HG03558 (cell line): ENCODE data around the gene GPRC5C.

Experiments used
- ATAC-seq: cut with Tn5 transposase; IDR thresholded peaks from one replicate; pipeline ENCODE4 v1.9.1; 2021; ENCODE audit warnings: moderate number of reproducible peaks; ENCODE audit not compliant: unreplicated experiment; ENCODE audit errors: extremely low read depth

GPRC5C gene

DNA sequence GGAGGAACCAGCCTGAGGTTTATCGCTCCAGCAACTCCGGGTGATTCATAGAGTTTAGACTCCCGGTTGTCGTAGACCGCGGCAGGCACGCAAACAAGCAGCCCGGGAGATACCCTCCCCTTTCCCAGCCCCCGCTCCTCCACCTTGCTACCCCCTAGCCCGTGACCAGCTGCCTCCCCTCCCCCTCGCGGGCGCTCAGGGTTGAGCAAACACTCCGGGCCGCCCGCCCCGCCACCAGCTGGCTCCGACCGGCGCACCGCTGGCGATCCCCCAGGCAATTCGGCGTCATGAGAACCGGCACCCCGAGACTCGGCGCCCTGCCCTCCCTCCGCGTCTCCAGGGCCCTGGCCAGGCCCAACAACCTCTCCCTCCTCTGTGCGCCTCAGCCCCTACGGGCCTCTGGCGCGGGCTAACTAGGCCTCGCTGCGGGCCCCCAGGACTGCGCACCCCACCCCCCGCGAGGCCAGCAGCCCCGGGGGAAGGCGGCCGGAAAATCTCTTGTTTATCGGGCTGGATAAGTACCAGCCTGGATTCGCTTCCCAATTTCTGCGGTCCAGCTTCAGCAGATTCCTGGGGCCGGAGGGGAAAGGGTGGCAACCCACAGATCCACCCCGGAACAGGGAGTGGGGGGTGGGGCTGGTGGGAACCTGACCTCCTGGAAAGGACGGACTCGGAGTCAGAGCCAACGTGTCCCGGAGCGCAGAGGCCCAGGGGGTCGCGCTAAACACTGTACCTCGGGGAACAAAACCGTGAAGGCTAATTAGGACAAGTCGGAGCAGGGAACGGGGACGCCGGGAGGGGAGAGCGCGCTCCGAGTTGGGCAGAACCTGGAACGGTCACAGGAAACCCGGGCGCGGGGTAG, 951 bp upstream of the GPRC5C start:
- no peak for ATAC-seq

DNA sequence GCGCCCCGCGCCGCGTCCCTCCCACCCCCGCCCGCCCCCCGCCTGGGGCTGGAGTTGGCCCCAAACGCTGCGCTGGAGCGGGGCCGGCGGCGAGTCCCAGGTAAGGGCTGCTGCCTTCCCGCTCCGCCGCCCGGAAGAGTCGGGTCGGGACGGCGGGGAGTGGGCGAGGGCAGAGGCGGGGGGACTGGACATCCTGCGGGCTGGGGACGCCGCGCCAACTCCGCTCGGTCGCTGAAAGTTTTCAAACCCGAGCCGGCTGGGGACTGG, 469 bp downstream of the GPRC5C start:
- ATAC-seq: no peak

DNA sequence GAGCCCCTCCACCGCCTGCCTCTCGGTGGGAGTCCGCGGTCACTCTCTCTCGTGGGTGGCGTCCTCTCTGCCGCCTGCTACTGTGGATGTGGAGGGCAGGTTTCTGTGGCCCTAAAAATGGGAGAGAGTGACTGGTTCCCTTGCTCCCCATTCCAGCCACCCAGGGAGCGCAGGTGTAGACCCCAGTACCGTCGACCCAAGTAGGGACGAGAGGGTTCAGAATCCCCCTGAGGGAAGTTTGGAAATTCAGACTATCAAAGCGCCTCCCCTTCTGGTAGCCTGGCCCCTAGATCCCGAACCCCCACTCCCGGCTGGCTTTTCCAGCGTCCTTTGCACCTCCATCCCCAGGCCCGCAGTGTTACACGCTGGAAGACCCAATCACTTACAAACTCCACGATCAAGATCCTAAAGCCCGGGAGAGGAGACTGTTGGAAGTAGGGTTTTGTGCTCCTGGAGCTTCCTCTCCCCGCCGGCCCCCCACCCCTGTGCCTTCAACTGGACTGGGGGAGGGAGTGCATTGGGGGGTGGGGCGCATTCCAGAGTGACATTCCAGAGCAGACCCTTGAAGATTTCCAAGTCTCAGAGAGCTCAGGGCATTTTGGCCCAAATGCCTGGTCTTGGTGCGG, 991 bp downstream of the GPRC5C start:
- ATAC-seq: no peak

GRCh38 chr17:74433421-74434121, 1.7 kb downstream of the GPRC5C start:
- no peak for ATAC-seq

DNA sequence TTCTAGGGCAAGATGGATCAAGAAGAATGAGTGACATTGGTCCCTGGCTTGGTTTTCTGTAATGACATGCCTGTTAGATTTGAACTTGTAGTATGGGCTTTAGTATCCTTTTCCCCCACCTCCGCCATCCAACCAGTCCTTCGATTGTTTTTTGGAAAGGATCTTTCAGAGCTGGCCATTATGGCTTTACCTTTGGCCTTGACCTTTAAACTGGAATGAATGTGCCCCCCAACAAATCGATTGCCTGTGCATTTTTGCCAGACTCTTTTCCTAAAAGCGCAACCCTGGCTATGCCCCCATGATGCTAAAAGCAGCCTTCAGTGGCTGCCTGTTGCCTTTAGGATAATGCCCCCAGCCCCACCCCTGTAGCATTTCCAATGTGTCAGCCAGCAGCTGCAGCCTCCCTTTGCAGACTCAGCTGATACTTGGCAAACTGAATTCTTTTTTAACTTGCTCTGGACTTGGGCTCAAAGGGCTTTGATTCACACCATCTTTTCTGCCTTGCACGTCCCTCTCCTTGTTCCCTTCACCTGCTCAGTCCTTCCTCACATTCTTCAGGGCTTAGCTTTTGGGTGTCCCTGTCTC, 4.0 kb downstream of the GPRC5C start:
- no peak for ATAC-seq

GRCh38 chr17:74437702-74438101, 5.8 kb downstream of the GPRC5C start:
- ATAC-seq: no peak

- no peak for ATAC-seq
Observed at GRCh38 chr17:74439691-74440567, 8.0 kb downstream of the GPRC5C start.

GRCh38 chr17:74441537-74441936, 9.6 kb downstream of the GPRC5C start:
- no peak for ATAC-seq

DNA sequence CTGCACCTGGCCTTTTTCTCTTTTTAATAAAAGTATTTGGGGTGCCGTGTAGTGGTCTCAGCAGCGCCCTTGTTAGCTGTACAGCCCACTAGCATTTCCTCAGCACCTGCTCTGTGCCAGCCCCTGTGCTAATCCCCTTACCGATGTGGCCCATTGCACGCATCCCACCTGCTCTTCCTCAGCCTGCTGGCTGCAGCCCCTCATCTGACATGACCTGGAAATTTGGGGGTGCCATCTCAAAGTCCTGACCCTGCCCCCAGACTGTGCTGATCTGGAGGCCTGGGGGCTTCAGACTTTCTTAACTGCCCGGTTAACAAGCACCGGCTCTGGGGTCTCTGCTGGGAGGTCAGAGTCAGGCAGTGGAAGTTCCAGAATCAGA, 10.4 kb downstream of the GPRC5C start:
- ATAC-seq: no peak

DNA sequence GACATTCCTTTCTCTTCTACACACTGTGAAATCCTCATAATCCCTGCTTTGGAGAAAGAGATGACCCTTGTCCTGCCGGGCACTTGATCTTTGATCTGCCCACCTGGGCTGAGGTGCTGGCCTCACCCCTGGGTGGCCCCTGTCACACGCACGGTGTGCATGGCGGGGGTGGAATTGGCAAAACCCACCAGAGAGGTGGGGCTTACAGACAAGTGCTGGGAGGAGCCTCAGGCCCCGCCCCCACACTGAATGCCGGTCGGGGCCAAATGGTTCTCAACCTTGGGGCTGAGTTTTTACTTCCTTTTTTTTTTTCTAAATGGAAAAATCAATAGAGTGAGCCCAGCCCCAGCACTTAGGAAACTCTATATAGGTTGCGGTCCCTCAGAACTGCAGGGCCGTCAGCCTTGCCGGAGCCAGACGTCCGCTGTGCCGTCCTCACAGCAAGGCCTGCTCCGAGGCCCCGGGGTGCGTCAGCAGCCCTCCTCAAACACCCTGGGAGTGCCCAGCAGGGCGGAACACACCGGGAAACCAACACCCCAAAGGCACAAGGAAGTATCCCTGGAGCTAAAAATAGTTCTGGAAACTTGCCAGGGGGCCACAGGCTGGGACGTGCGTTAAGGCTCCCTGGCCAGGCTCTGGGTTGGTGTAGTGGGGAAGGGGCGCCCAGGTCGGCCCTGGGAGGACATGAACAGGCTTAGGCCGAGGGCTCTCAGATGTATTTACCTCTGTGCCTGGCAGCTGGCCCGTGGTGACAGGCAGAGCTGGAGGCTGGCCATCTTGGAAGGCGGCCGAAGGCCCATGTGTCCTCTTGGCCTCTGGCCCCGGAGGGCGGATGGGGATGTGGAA, 11.0 kb downstream of the GPRC5C start:
- ATAC-seq: no peak

DNA sequence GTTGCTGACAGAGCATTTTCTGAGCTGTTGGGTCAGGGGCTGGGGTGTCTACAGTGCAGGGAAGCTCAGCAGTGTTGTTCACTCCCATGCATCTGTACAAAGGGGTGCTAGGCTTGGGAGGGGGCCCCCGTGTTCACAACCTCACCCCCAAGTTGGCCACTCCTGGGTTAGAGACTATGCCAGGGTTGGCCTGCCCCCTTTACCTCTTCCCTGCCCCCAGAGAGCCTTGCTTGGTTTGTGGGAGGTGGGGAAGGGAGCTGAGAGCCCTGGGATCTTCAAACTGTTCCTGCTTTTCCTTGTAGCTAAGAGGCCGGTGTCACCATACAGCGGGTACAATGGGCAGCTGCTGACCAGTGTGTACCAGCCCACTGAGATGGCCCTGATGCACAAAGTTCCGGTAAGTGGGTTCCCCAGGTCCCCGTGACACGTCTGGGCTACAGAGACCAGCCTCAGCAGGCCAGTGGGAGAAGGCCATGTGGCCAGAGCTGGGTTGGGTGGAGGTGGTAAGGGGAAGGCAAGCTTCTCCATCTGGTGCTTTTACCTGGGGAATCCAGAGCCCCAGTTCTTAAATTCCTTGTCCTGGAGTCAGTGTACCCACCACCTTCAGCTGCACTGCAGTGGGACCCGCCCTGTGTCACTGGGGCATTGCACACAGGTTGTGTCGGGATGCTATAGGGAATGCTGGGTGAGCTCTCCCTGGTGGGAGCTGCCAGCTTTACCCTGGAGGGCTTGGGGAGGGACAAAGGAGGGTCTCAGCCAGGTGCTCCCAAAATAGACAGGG, 11.8 kb downstream of the GPRC5C start:
- ATAC-seq: no peak

- no peak for ATAC-seq
Observed at GRCh38 chr17:74444406-74444805, 12.5 kb downstream of the GPRC5C start.

DNA sequence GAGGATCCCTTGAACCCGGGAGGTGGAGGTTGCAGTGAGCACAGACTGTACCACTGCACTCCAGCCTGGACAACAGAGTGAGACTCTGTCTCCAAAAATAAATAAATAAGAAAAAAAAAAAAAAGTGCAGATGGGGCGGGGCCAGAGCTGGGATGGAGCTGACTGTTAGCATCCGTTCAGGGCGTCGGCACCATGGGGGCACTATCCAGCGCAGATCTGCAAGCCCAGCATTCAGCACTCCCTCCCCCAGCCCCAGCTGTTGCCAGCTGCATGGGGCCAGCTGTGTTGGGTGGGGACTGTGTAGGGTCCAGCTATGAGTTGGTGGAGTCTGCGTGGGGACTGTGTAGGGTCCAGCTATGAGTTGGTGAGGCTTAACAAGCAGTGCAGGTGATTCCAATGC, 13.3 kb downstream of the GPRC5C start:
- no peak for ATAC-seq

DNA sequence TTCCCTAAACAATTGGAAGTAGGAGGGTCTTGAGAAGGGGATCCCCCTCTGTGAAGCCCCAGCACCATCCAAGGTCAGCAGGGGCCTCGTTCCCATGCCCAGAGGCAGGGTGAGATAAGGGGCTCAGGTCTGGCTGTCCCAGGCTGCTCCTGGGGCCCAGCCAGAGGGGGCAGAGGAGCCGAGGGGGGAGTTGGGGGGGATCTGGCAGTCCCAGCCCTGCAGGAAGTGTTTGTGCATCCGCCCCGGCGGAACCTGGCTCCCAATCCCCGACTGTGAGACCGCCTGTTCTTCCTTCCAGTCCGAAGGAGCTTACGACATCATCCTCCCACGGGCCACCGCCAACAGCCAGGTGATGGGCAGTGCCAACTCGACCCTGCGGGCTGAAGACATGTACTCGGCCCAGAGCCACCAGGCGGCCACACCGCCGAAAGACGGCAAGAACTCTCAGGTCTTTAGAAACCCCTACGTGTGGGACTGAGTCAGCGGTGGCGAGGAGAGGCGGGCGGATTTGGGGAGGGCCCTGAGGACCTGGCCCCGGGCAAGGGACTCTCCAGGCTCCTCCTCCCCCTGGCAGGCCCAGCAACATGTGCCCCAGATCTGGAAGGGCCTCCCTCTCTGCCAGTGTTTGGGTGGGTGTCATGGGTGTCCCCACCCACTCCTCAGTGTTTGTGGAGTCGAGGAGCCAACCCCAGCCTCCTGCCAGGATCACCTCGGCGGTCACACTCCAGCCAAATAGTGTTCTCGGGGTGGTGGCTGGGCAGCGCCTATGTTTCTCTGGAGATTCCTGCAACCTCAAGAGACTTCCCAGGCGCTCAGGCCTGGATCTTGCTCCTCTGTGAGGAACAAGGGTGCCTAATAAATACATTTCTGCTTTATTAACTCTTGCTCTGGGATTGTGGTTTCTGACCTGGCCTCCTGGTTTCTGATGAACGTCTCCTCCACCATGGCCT, 14.9 kb downstream of the GPRC5C start:
- no peak for ATAC-seq

GRCh38 chr17:74447628-74448159, 15.8 kb downstream of the GPRC5C start:
- no peak for ATAC-seq

DNA sequence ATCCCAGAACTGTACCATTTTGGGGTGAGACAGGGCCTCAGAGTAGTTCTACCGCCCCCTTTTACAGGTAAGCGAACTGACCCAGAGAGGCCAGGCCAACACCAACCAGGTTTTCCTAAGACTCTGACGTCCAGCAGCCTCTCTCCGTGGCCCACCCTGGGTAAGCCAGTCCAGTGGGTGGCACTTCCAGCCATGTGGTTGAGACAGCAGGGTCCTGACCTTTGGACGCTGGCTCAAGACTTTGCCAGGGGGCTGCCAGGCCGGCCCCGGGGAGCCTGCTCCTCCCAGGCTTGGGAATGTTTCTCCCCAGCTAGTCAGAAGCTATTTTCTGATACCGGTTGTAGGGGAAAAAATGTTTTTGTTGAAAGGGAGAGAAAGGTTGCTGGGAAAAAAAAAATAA, 16.9 kb downstream of the GPRC5C start:
- ATAC-seq: no peak

- ATAC-seq: no peak
Observed at GRCh38 chr17:74449306-74449705, 17.4 kb downstream of the GPRC5C start.
